AG10803 (cell line): ENCODE results near the gene NFKBIA.
A peak's percentile ranks its signal among the peaks of the same experiment; 100 is the strongest.

Source experiments
- DNase-seq: peaks from one replicate; pipeline ENCODE4 v3.0.0; 2010; ENCODE audit warnings: low read depth
- H3K4me3 ChIP-seq: 2 replicates; pipeline ENCODE4 v1.5.1; 2011; ENCODE audit warnings: mild to moderate bottlenecking, low read length, control low read depth
- CTCF ChIP-seq: conservative IDR thresholded peaks from 2 replicates; pipeline ENCODE4 v1.5.1; 2011; ENCODE audit warnings: mild to moderate bottlenecking, low read length, control low read depth, inconsistent platforms

NFKBIA gene

GRCh38 chr14:35370969-35371368, 33.6 kb downstream of the NFKBIA start:
- no peak overlapping the region for H3K4me3 ChIP-seq
- TF ChIP-seq CTCF: no peak
- DNase-seq: no peak

GRCh38 chr14:35369701-35370191, 34.8 kb downstream of the NFKBIA start:
- TF ChIP-seq CTCF: no peak
- H3K4me3 ChIP-seq: no peak overlapping the region
- no peak for DNase-seq

GRCh38 chr14:35368583-35369392, 35.8 kb downstream of the NFKBIA start:
- no peak for TF ChIP-seq CTCF
- DNase-seq: no peak
- H3K4me3 ChIP-seq: no peak overlapping the region

GRCh38 chr14:35368139-35368460, 36.4 kb downstream of the NFKBIA start:
- DNase-seq: no peak
- no peak overlapping the region for H3K4me3 ChIP-seq
- no peak for TF ChIP-seq CTCF

GRCh38 chr14:35367056-35367372, 37.5 kb downstream of the NFKBIA start:
- no peak for TF ChIP-seq CTCF
- no peak for DNase-seq
- no peak overlapping the region for H3K4me3 ChIP-seq

- no peak for TF ChIP-seq CTCF
- H3K4me3 ChIP-seq: no peak overlapping the region
- DNase-seq: no peak
These were observed 38.0 kb downstream of the NFKBIA start for GRCh38 chr14:35366521-35366976.

- DNase-seq: peak; percentile 56
- no peak for TF ChIP-seq CTCF
These were observed 38.5 kb downstream of the NFKBIA start for GRCh38 chr14:35366056-35366451.

More at GRCh38 chr14:35366056-35366451, 38.5 kb downstream of the NFKBIA start:
- H3K4me3 ChIP-seq: no peak overlapping the region
